CD4-positive, CD25-positive, alpha-beta regulatory T cell (primary cell): Measurements from ENCODE around the gene CHAC1. TPM values are rescaled to one million over a fixed set of nuclear protein-coding genes. Genes with fewer than 3 reads are reported as not detected.

ENCODE experiments used
- ATAC-seq, 2 donors: fragments of 150-1000 bp; cut with Tn5 transposase; one replicate each; pipeline ENCODE4 v1.10.0; 2021; ENCODE audit warnings: low read depth in 2 of 2, moderate number of reproducible peaks in 2 of 2, moderate library complexity in 1 of 2
- DNase-seq, 3 donors: peaks; one replicate each; pipeline versions ENCODE4 v3.0.0 to v3.0.0-alpha.2; 2012 to 2022; ENCODE audit warnings: mixed read lengths in 1 of 3
- H3K27ac ChIP-seq: one replicate; pipeline ENCODE4 v1.7.0; 2013; ENCODE audit warnings: mild to moderate bottlenecking, low read length; ENCODE audit not compliant: insufficient read depth, poor library complexity, severe bottlenecking
- H3K27me3 ChIP-seq: one replicate; pipeline ENCODE4 v1.7.0; 2013; ENCODE audit warnings: low read length; ENCODE audit not compliant: control insufficient read depth, insufficient read depth
- H3K36me3 ChIP-seq: one replicate; pipeline ENCODE4 v1.7.0; 2013; ENCODE audit warnings: mild to moderate bottlenecking, low read length, moderate library complexity; ENCODE audit not compliant: control insufficient read depth, insufficient read depth
- H3K4me1 ChIP-seq: 2 replicates; pipeline ENCODE4 v1.7.0; 2013; ENCODE audit warnings: mild to moderate bottlenecking, low read length; ENCODE audit not compliant: insufficient read depth, control insufficient read depth, poor library complexity, severe bottlenecking
- H3K4me3 ChIP-seq: one replicate; pipeline ENCODE4 v1.7.0; 2013; ENCODE audit warnings: low read depth, mild to moderate bottlenecking, low read length, moderate library complexity
- H3K9me3 ChIP-seq, 2 experiments: 1 replicate in 1 of 2; 2 replicates in 1 of 2; pipeline ENCODE4 v1.7.0; 2013; ENCODE audit warnings: low read length in 2 of 2, mild to moderate bottlenecking in 1 of 2, moderate library complexity in 1 of 2; ENCODE audit not compliant: control insufficient read depth in 2 of 2
- H3K27ac Mint-ChIP-seq, 3 donors: one replicate each; pipeline ENCODE4 v1.8.0; 2020 to 2022; ENCODE audit warnings: mild to moderate bottlenecking in 3 of 3, mixed read lengths in 3 of 3, moderate library complexity in 2 of 3
- H3K27me3 Mint-ChIP-seq: one replicate; pipeline ENCODE4 v1.8.0; 2022; ENCODE audit warnings: mild to moderate bottlenecking, mixed read lengths
- H3K36me3 Mint-ChIP-seq: one replicate; pipeline ENCODE4 v1.8.0; 2020; ENCODE audit warnings: mixed read lengths
- H3K4me1 Mint-ChIP-seq, 4 donors: one replicate each; pipeline ENCODE4 v1.8.0; 2020 to 2022; ENCODE audit warnings: mixed read lengths in 4 of 4, mild to moderate bottlenecking in 1 of 4
- H3K4me3 Mint-ChIP-seq, 4 donors: one replicate each; pipeline ENCODE4 v1.8.0; 2020 to 2022; ENCODE audit warnings: mild to moderate bottlenecking in 4 of 4, mixed read lengths in 4 of 4, moderate library complexity in 3 of 4
- H3K9me3 Mint-ChIP-seq, 7 donors: one replicate each; pipeline ENCODE4 v1.8.0; 2020 to 2022; ENCODE audit warnings: mixed read lengths in 7 of 7, mild to moderate bottlenecking in 3 of 7, moderate library complexity in 2 of 7
- polyA plus RNA-seq, 4 donors: library from polyadenylated mRNA; unstranded; fragments of 300-500 nt; fragmentation: Illumina TruSeq; gene quantifications; one replicate each; pipeline ENCODE4 v1.2.3, GENCODE V29; 2021
- total RNA-seq: library from RNA; stranded (reverse); gene quantifications from one replicate; pipeline ENCODE4 v1.2.3, GENCODE V29; 2022

CHAC1 gene
- total and polyA plus RNA-seq, 5 donors from 2014 or later, result 0.26 to 0.64 (median 0.45) TPM; not detected in 2

DNA sequence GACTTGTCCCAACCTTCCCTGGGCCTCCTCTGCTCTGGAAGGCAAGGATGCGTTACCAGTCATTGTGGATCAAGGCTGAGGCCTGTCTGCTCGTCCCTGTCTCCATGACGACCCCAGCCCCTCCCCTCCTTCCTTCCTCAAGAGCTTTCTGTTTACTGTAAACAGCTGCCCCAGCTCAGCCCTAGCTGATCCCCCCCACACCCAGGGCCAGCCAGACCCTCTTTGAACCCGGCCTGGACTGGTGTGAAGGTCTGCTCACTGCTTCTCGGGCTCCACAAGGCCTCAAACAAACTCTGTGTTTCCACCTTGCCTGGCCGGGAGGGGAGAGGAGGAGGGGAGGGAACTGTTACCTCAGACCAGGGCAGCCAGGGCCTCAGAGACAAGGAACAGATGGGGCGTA lies 42.1 kb upstream of the CHAC1 start:
- H3K4me1 Mint-ChIP-seq, result peaks cover 0 to 24% (median 12%) of the 10 kb centered on the region in 4 donors

DNA sequence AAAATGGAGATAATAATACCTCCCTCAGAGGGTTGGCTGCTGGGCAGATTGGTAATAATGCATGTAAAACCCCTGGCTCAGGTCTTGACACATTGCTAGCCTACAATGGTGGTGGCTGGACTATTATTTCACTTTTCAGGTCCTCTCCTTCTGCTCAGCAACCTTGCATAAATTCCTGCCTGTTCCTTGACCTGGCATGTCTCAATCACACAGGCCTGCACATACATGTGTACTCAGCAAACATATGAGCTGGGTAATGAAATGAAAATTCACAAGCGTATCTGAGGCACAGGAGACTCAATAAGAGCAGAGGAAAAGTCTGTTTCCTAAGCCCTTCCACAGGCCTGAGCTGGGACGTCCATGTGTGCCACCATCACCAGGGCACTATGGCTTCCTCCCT lies 41.6 kb upstream of the CHAC1 start:
- Histone ChIP-seq H3K36me3 (no peaks in the 10 kb centered on the region), H3K4me1 (peaks cover 16% of the 10 kb centered on the region), H3K9me3 (no peaks in the 10 kb centered on the region), H3K27ac (no peak overlapping the region), H3K4me3 (no peak overlapping the region), H3K27me3 (no peaks in the 10 kb centered on the region)
- no peak for DNase-seq
- no peak for ATAC-seq
- peak overlapping the region in 1 of 3 donors; percentile 22 for H3K27ac Mint-ChIP-seq
- H3K27me3 Mint-ChIP-seq, result no peaks in the 10 kb centered on the region
- H3K4me3 Mint-ChIP-seq, result peak overlapping the region in 1 of 4 donors; percentile 10
- H3K36me3 Mint-ChIP-seq, result no peaks in the 10 kb centered on the region
- peaks cover 0 to 24% (median 12%) of the 10 kb centered on the region in 4 donors for H3K4me1 Mint-ChIP-seq
- H3K9me3 Mint-ChIP-seq, result no peaks in the 10 kb centered on the region

More for the DNA sequence above, 42.1 kb upstream of the CHAC1 start:
- H3K4me3 ChIP-seq, result no peak overlapping the region
- H3K27me3 ChIP-seq, result no peaks in the 10 kb centered on the region
- ATAC-seq, result no peak
- Mint-ChIP-seq H3K9me3 (no peaks in the 10 kb centered on the region), H3K36me3 (no peaks in the 10 kb centered on the region), H3K4me3 (peak overlapping the region in 1 of 4 donors; percentile 69), H3K27ac (peak overlapping the region in 2 of 3 donors; percentile 20 to 76), H3K27me3 (no peaks in the 10 kb centered on the region)
- no peak overlapping the region for H3K27ac ChIP-seq
- H3K36me3 ChIP-seq, result no peaks in the 10 kb centered on the region
- no peaks in the 10 kb centered on the region for H3K9me3 ChIP-seq
- no peak for DNase-seq
- peaks cover 21% of the 10 kb centered on the region for H3K4me1 ChIP-seq

- H3K9me3 Mint-ChIP-seq, result peaks cover 0 to 2% (median 0%) of the 10 kb centered on the region in 7 donors
- no peak overlapping the region for H3K4me3 ChIP-seq
- no peaks in the 10 kb centered on the region for H3K27me3 ChIP-seq
- no peak overlapping the region for H3K27ac Mint-ChIP-seq
- no peaks in the 10 kb centered on the region for H3K9me3 ChIP-seq
- no peaks in the 10 kb centered on the region for H3K36me3 Mint-ChIP-seq
- H3K36me3 ChIP-seq, result no peaks in the 10 kb centered on the region
- H3K27me3 Mint-ChIP-seq, result no peaks in the 10 kb centered on the region
- DNase-seq, result no peak
- H3K4me3 Mint-ChIP-seq, result no peak overlapping the region
- peaks cover 8% of the 10 kb centered on the region for H3K4me1 ChIP-seq
- no peak for ATAC-seq
- peaks cover 0 to 19% (median 9%) of the 10 kb centered on the region in 4 donors for H3K4me1 Mint-ChIP-seq
- no peak overlapping the region for H3K27ac ChIP-seq
Observed at GRCh38 chr15:40912478-40912877, 40.8 kb upstream of the CHAC1 start.

- DNase-seq (no peak), ATAC-seq (no peak)
- H3K9me3 ChIP-seq, result no peaks in the 10 kb centered on the region
- H3K36me3 ChIP-seq, result no peaks in the 10 kb centered on the region
- no peaks in the 10 kb centered on the region for H3K36me3 Mint-ChIP-seq
- H3K4me1 Mint-ChIP-seq, result peaks cover 0 to 4% (median 3%) of the 10 kb centered on the region in 4 donors
- no peak overlapping the region for H3K4me3 Mint-ChIP-seq
- no peak overlapping the region for H3K27ac ChIP-seq
- H3K4me1 ChIP-seq, result no peaks in the 10 kb centered on the region
- peaks cover 0 to 2% (median 0%) of the 10 kb centered on the region in 7 donors for H3K9me3 Mint-ChIP-seq
- no peaks in the 10 kb centered on the region for H3K27me3 Mint-ChIP-seq
- H3K27me3 ChIP-seq, result no peaks in the 10 kb centered on the region
- H3K4me3 ChIP-seq, result no peak overlapping the region
- H3K27ac Mint-ChIP-seq, result no peak overlapping the region
Observed at GRCh38 chr15:40914013-40914412, 39.3 kb upstream of the CHAC1 start.

DNA sequence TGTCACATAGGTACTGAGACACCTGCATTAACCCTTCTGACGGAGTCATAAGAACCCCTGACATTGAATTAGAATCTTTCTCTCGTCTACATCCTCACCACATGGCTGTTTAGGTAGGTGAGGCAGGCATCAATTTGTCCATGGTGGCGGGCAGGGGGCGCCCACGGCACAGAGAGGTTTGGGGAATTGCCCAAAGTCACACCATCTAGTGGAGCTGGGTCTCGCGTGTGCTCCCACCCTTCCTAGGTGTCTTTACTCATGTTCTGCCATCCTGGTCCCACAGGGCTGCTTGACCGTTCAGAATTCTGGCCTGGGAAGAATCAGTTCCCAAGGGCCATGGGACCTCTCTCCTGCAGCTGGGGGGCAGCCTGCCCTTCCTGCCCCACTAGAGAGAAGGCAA lies 38.8 kb upstream of the CHAC1 start:
- Mint-ChIP-seq H3K27me3 (no peaks in the 10 kb centered on the region), H3K36me3 (no peaks in the 10 kb centered on the region), H3K4me3 (no peak overlapping the region), H3K9me3 (peaks cover 0 to 2% (median 0%) of the 10 kb centered on the region in 7 donors), H3K27ac (no peak overlapping the region), H3K4me1 (peaks cover 0 to 4% (median 1%) of the 10 kb centered on the region in 4 donors)
- Histone ChIP-seq H3K36me3 (no peaks in the 10 kb centered on the region), H3K9me3 (no peaks in the 10 kb centered on the region), H3K4me3 (no peak overlapping the region), H3K27ac (no peak overlapping the region), H3K4me1 (no peaks in the 10 kb centered on the region), H3K27me3 (no peaks in the 10 kb centered on the region)
- DNase-seq (no peak), ATAC-seq (no peak)

GRCh38 chr15:40915116-40915661 lies 38.1 kb upstream of the CHAC1 start:
- H3K4me3 Mint-ChIP-seq, result no peak overlapping the region
- H3K36me3 Mint-ChIP-seq, result no peaks in the 10 kb centered on the region

DNA sequence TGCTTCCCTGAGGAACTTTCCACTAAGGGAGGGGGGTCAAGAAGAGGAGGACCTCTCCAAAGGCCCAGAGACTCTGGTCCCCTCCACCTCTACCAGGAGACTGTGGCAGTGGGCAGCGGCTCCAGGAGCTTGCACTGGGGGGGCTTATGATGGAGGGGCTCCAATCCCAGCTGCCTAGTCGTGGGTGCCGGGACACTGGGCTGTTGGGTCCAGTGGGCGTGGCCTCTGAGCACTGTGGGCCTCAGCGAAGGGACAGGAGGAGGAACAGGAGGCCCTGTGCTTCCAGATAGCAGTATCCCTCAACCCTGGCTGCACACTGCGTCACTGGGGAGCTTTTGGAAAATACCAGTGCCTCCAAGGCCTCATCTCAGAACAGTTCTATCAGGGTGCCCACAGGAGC lies 37.6 kb upstream of the CHAC1 start:
- Histone ChIP-seq H3K36me3 (no peaks in the 10 kb centered on the region), H3K27me3 (no peaks in the 10 kb centered on the region), H3K27ac (no peak overlapping the region), H3K9me3 (no peaks in the 10 kb centered on the region), H3K4me3 (no peak overlapping the region), H3K4me1 (no peaks in the 10 kb centered on the region)
- DNase-seq (no peak), ATAC-seq (no peak)
- H3K9me3 Mint-ChIP-seq, result peaks cover 0 to 2% (median 0%) of the 10 kb centered on the region in 7 donors
- peaks cover 0 to 4% (median 0%) of the 10 kb centered on the region in 4 donors for H3K4me1 Mint-ChIP-seq
- H3K36me3 Mint-ChIP-seq, result no peaks in the 10 kb centered on the region
- H3K4me3 Mint-ChIP-seq, result no peak overlapping the region
- H3K27ac Mint-ChIP-seq, result no peak overlapping the region
- no peaks in the 10 kb centered on the region for H3K27me3 Mint-ChIP-seq

More at GRCh38 chr15:40915116-40915661, 38.1 kb upstream of the CHAC1 start:
- peaks cover 0 to 4% (median 0%) of the 10 kb centered on the region in 4 donors for H3K4me1 Mint-ChIP-seq
- H3K9me3 Mint-ChIP-seq, result peaks cover 0 to 2% (median 0%) of the 10 kb centered on the region in 7 donors
- Histone ChIP-seq H3K27ac (no peak overlapping the region), H3K9me3 (no peaks in the 10 kb centered on the region), H3K4me3 (no peak overlapping the region), H3K27me3 (no peaks in the 10 kb centered on the region), H3K36me3 (no peaks in the 10 kb centered on the region), H3K4me1 (no peaks in the 10 kb centered on the region)
- H3K27me3 Mint-ChIP-seq, result no peaks in the 10 kb centered on the region
- no peak for ATAC-seq
- no peak for DNase-seq
- H3K27ac Mint-ChIP-seq, result no peak overlapping the region

DNA sequence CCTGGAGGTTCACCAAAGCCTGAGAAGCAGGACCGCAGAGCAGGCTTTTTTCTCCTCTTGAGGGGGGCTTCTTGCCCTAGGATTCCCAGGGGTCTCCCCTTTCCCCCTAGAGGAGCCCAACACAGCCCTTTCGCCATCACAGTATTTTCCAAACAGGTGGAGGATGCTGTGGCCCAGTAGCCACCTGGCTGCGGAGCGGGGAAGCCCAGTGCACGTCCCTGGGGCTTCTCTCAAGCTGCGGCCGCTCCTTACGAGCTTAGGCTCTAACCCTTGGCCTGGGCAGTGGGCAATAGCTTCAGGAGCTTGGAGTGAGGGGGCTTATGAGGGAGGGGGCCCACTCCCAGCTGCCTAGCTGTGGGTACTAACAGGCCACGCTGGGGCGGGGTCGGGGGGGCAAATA lies 35.7 kb upstream of the CHAC1 start:
- Mint-ChIP-seq H3K36me3 (no peaks in the 10 kb centered on the region), H3K27me3 (no peaks in the 10 kb centered on the region), H3K27ac (no peak overlapping the region), H3K4me3 (no peak overlapping the region), H3K9me3 (peaks cover 0 to 2% (median 0%) of the 10 kb centered on the region in 7 donors), H3K4me1 (no peaks in the 10 kb centered on the region)
- Histone ChIP-seq H3K27me3 (no peaks in the 10 kb centered on the region), H3K4me1 (no peaks in the 10 kb centered on the region), H3K36me3 (no peaks in the 10 kb centered on the region), H3K4me3 (no peak overlapping the region), H3K27ac (no peak overlapping the region), H3K9me3 (no peaks in the 10 kb centered on the region)
- ATAC-seq (no peak), DNase-seq (no peak)
